Stomach (tissue), 9 donors: Measurements from ENCODE around the gene SLC39A2. TPM values are rescaled to one million over a fixed set of nuclear protein-coding genes. Genes with fewer than 3 reads are reported as not detected.

Source experiments
- DNase-seq, 2 donors: peaks; one replicate each; pipeline versions ENCODE4 v3.0.0 to v3.0.0-alpha.2; 2013 to 2019
- H3K27ac ChIP-seq, 5 donors: fragments of 200-600 bp in 4 of 5; sonication (generic) in 4 of 5; one replicate each; pipeline ENCODE4 v1.5.1; 2013 to 2019; ENCODE audit warnings: mild to moderate bottlenecking in 1 of 5, moderate library complexity in 1 of 5
- H3K27me3 ChIP-seq, 3 donors: fragments of 200-600 bp; sonication (generic); one replicate each; pipeline ENCODE4 v1.5.1; 2017 to 2019; ENCODE audit warnings: mixed run types in 1 of 3
- H3K36me3 ChIP-seq, 4 donors: fragments of 200-600 bp; sonication (generic); 1 replicate in 3 of 4; 2 replicates in 1 of 4; pipeline ENCODE4 v1.5.1; 2016 to 2019
- H3K4me1 ChIP-seq, 4 donors: fragments of 200-600 bp; sonication (generic); one replicate each; pipeline ENCODE4 v1.5.1; 2016 to 2019
- H3K4me3 ChIP-seq, 4 donors: fragments of 200-600 bp; sonication (generic) in 3 of 4; one replicate each; pipeline ENCODE4 v1.5.1; 2016 to 2019; ENCODE audit warnings: mild to moderate bottlenecking in 1 of 4
- H3K9me3 ChIP-seq, 4 donors: fragments of 200-600 bp; sonication (generic); one replicate each; pipeline ENCODE4 v1.5.1; 2016 to 2019
- EP300 ChIP-seq: sonication (generic); formaldehyde crosslinking; IDR thresholded peaks from one replicate; pipeline ENCODE4 v1.6.1; 2017; ENCODE audit warnings: antibody characterized with exemption
- POLR2A ChIP-seq, 4 donors: fragments of 450-650 bp; IDR thresholded peaks; one replicate each; pipeline ENCODE4 v1.6.1; 2016; ENCODE audit warnings: antibody characterized with exemption in 4 of 4, control low read depth in 2 of 4, mild to moderate bottlenecking in 1 of 4, moderate library complexity in 1 of 4
- POLR2AphosphoS5 ChIP-seq, 3 donors: sonication (generic); formaldehyde crosslinking; IDR thresholded peaks; one replicate each; pipeline ENCODE4 v1.6.1; 2016; ENCODE audit warnings: antibody characterized with exemption in 3 of 3
- WGBS, 5 donors: extraction: QIAGEN DNeasy Blood & Tissue Kit in 3 of 5; methylation state at CpG; one replicate each; pipeline versions ENCODE4 v1.1.5 to v1.1.7; 2013 to 2018; 5-methylcytosine and 5-hydroxymethylcytosine counted together
- intact Hi-C: fragments of 100-400 bp; cut with DNase I; formaldehyde crosslinking; loops from one replicate; pipeline ENCODE4 v1.15.1; 2023; ENCODE audit warnings: low total_unique reads
- polyA plus RNA-seq, 3 donors: library from polyadenylated mRNA; stranded (reverse); fragments of 200-250 nt; gene quantifications; one replicate each; pipeline ENCODE4 v1.2.3, GENCODE V29; 2013
- total RNA-seq, 5 donors: library from RNA; depleted of rRNA; stranded (reverse); fragments of >200 nt; gene quantifications; one replicate each; pipeline versions ENCODE4 v1.1.0 to v1.2.3, GENCODE V29; 2014 to 2016
- TF ChIP-seq, protein P1 (sequence below), 7 experiments: fragments of 450-650 bp in 4 of 7; fragments of 200-600 bp in 3 of 7; sonication (generic) in 3 of 7; IDR thresholded peaks; one replicate each; pipeline ENCODE4 v1.5.1; 2016 to 2019; ENCODE audit warnings: antibody characterized with exemption in 7 of 7, control low read depth in 2 of 7, mild to moderate bottlenecking in 1 of 7
- donor health status: healthy with polysubstance abuse.
- donor health status: Bipolar disorder and iron deficiency.
- donor health status: healthy.

SLC39A2 gene
- total and polyA plus RNA-seq, 8 donors, result 3.8 TPM; not detected in 7

DNA sequence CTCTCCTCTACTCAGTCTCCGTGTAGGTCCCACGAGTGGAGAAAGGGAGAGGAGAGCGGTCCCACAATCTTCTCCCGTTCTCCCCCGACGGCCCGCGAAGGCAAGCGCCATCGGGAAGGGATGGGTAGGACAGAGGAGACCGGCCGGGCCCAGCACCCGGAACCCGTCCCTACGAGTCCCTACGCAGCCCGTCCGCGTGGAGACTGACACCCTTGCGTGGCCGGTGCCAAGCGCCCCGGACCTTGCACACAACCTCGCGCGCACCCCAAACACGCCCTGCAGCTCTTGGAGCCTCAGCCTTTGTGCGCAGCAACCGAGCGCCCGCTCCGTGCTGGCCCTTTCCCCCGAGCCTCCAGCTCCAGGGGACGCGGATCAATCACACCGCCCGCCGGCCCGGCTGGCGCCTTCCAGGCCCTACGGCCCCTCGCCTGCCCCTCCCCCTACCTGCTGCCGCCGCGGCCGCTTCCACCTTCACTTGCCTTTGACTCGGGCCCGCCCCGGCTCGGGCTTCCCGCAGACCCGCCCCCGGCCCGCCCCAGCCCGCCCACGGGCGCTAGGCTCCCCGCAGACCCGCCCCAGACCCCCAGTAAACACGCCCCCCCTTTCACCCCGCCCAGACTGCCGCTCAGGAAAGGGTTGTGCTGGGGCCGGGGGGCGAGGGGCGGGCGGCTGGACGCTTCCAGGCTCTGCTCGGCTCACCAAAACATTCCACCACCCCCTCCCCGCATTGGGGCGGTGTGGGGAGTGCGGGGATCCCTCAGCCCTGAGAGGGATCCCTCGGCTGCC, 25.7 kb downstream of the SLC39A2 start, which contains the start of gene NDRG2:
Gene NDRG2 (minus strand): TSS at position 477 of the 786 bp plus-strand sequence. CDS start 1,746 bp downstream, outside the sequence.
- TF ChIP-seq, protein P1, sequence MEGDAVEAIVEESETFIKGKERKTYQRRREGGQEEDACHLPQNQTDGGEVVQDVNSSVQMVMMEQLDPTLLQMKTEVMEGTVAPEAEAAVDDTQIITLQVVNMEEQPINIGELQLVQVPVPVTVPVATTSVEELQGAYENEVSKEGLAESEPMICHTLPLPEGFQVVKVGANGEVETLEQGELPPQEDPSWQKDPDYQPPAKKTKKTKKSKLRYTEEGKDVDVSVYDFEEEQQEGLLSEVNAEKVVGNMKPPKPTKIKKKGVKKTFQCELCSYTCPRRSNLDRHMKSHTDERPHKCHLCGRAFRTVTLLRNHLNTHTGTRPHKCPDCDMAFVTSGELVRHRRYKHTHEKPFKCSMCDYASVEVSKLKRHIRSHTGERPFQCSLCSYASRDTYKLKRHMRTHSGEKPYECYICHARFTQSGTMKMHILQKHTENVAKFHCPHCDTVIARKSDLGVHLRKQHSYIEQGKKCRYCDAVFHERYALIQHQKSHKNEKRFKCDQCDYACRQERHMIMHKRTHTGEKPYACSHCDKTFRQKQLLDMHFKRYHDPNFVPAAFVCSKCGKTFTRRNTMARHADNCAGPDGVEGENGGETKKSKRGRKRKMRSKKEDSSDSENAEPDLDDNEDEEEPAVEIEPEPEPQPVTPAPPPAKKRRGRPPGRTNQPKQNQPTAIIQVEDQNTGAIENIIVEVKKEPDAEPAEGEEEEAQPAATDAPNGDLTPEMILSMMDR (IDR thresholded peaks at IDR 0.05), result no peak
- TF ChIP-seq POLR2AphosphoS5 (IDR thresholded peaks at IDR 0.05) (peak in 1 of 3 donors; percentile 48), EP300 (no peak)
- intact Hi-C loops, result no loop called here
- Histone ChIP-seq H3K4me1 (peaks cover 12 to 63% (median 39%) of the 10 kb centered on the region in 4 donors), H3K27ac (peak within 1 kb of the TSS; percentile 75 to 91 (median 86)), H3K9me3 (no peaks in the 10 kb centered on the region), H3K36me3 (peaks cover 18 to 27% (median 25%) of the 10 kb centered on the region in 4 donors), H3K27me3 (peaks cover 0 to 14% (median 0%) of the 10 kb centered on the region in 3 donors), H3K4me3 (peak within 1 kb of the TSS; percentile 83 to 90 (median 86))
- WGBS, 5 donors, result 0 to 1% (median 1%) methylated on average over 16 to 72 of the region's 72 CpGs
- peak; percentile 90 to 95 for DNase-seq

DNA sequence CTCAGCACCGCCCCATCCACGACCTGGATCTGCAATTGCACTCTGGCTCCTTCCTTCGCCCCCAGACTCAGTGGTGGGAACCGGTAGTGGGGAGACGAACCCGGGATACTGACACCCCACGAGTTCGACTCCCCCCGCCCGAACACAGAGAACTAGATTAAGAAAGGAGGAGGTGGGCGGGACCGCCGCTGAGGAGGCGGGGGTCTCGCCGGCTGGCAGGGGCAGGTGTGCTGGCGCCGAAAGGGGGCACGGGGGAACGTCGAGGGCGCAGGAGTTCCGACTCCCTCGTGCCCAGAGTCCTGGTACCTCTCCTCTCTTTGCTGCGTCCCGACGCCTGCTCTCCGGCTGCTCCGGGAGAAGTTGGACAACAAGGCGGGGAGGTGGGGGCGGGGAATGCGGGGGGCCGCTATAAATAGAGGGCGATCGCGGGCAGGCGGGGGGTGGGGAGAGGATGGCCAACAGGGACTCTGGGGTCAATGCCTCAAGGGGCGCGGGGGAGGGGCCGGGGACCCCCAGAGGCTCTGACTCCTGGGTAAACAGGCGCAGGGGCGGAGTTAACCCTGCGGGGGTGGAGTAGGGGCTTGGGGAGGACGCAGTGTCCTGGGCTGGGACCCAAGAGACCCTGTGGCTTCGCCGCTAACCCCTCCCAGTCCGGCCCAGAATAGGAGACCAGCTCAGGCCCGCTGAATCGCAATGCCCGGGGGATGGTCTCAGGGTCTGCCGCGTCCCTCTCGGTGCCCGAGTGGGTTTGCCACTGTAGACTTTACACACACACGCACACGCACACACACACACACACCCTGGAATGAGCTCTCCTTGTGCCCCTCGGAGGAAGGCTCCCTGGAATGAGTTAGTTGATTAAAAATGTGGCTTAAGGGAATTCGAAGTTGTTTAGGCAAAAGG, 26.5 kb downstream of the SLC39A2 start:
- WGBS, 5 donors, result 7 to 17% (median 10%) methylated on average over 44 to 58 of the region's 58 CpGs
- intact Hi-C loops, result no loop called here

DNA sequence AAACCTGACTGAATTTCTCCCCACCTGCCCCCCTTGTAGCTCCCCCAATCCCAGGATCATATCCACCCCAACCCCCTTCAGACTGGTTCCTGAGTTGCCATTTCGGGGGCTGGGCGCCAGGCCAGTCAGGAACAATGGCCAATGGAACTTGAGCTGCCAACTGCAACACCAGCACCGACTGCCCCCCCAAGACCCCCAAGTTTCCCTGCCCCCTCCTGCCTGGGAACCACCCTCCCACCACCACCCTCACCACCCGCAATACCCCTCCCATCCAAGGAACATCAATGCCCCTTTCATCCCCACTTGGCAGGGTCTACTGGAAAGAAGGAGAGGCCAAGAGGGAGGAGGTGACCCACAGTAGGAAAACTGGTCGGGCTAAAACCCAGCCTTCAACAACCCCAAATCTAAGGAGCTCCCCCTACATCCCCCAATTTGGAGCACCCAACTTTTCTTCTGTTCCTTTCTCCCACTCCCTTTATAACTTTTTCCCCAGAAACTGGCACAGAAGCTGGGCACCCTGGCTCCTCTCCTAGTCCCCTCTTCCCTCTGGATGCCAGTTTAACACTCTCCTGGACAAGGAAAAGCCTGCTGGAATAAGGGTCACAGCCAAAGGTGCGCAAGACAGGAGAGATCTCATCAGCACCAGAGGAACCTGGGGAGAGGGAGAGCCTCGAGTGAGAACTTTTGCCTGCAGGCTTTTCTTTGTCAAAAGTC, 27.3 kb downstream of the SLC39A2 start:
- Histone ChIP-seq H3K27ac (peak overlapping the region in 4 of 5 donors; percentile 82 to 91 (median 88)), H3K36me3 (peaks cover 4 to 11% (median 8%) of the 10 kb centered on the region in 4 donors), H3K9me3 (no peaks in the 10 kb centered on the region), H3K4me1 (peaks cover 12 to 52% (median 39%) of the 10 kb centered on the region in 4 donors), H3K27me3 (peaks cover 0 to 14% (median 0%) of the 10 kb centered on the region in 3 donors), H3K4me3 (peak overlapping the region in 2 of 4 donors; percentile 89 to 90)
- peak in 1 of 2 donors; percentile 74 for DNase-seq
- no peak for TF ChIP-seq EP300
- TF ChIP-seq, protein P1 (IDR thresholded peaks at IDR 0.05), result no peak
- TF ChIP-seq POLR2AphosphoS5 (IDR thresholded peaks at IDR 0.05), result no peak
- TF ChIP-seq POLR2A (IDR thresholded peaks at IDR 0.05), result no peak
- WGBS, 5 donors, result 62 to 72% (median 64%) methylated on average over 6 to 7 of the region's 7 CpGs
- intact Hi-C loops, result no loop called here

More for the DNA sequence above, 26.5 kb downstream of the SLC39A2 start:
- H3K4me3 ChIP-seq, result peak overlapping the region; percentile 83 to 90 (median 86)
- TF ChIP-seq EP300 (no peak), POLR2AphosphoS5 (IDR thresholded peaks at IDR 0.05) (no peak), POLR2A (IDR thresholded peaks at IDR 0.05) (no peak)
- TF ChIP-seq, protein P1 (IDR thresholded peaks at IDR 0.05), result no peak
- peak overlapping the region; percentile 75 to 91 (median 86) for H3K27ac ChIP-seq
- H3K36me3 ChIP-seq, result peaks cover 9 to 19% (median 16%) of the 10 kb centered on the region in 4 donors
- H3K9me3 ChIP-seq, result no peaks in the 10 kb centered on the region
- peak; percentile 35 to 79 for DNase-seq
- peaks cover 12 to 60% (median 39%) of the 10 kb centered on the region in 4 donors for H3K4me1 ChIP-seq
- H3K27me3 ChIP-seq, result peaks cover 0 to 14% (median 0%) of the 10 kb centered on the region in 3 donors
